Hepatocyte (in vitro differentiated cells): ENCODE results near the gene CHRNB4. TPM values are rescaled to one million over a fixed set of nuclear protein-coding genes. Genes with fewer than 3 reads are reported as not detected.

ENCODE experiments used
- DNase-seq: peaks from one replicate; pipeline ENCODE4 v3.0.0-alpha.2; 2016; ENCODE audit warnings: low spot score
- H2AFZ ChIP-seq: fragments of 200-600 bp; sonication (generic); 2 replicates; pipeline ENCODE4 v1.6.0; 2016; ENCODE audit warnings: antibody characterized with exemption, mild to moderate bottlenecking
- H3K27ac ChIP-seq: fragments of 200-600 bp; sonication (generic); 2 replicates; pipeline ENCODE4 v1.5.1; 2016; ENCODE audit warnings: mild to moderate bottlenecking
- H3K27me3 ChIP-seq: fragments of 200-600 bp; sonication (generic); 2 replicates; pipeline ENCODE4 v1.6.1; 2016
- H3K36me3 ChIP-seq: fragments of 200-600 bp; sonication (generic); replicated peaks from 2 replicates; pipeline ENCODE4 v1.5.1; 2016; ENCODE audit warnings: low read depth; ENCODE audit not compliant: insufficient read depth
- H3K4me1 ChIP-seq: fragments of 200-600 bp; sonication (generic); 2 replicates; pipeline ENCODE4 v1.5.1; 2016; ENCODE audit warnings: mild to moderate bottlenecking, moderate library complexity; ENCODE audit not compliant: insufficient read depth
- H3K4me2 ChIP-seq: fragments of 200-600 bp; sonication (generic); 2 replicates; pipeline ENCODE4 v1.6.0; 2016
- H3K4me3 ChIP-seq: fragments of 200-600 bp; sonication (generic); 2 replicates; pipeline ENCODE4 v1.5.1; 2016; ENCODE audit warnings: mild to moderate bottlenecking
- H3K79me2 ChIP-seq: fragments of 200-600 bp; sonication (generic); 2 replicates; pipeline ENCODE4 v1.6.0; 2017; ENCODE audit warnings: mild to moderate bottlenecking
- H3K9me2 ChIP-seq: fragments of 200-600 bp; sonication (generic); replicated peaks from 2 replicates; pipeline ENCODE4 v1.6.0; 2017; ENCODE audit warnings: mild to moderate bottlenecking; ENCODE audit not compliant: insufficient read depth
- H3K9me3 ChIP-seq: fragments of 200-600 bp; sonication (generic); 2 replicates; pipeline ENCODE4 v1.5.1; 2016; ENCODE audit warnings: low read depth, mild to moderate bottlenecking
- H4K20me1 ChIP-seq: fragments of 200-600 bp; sonication (generic); 2 replicates; pipeline ENCODE4 v1.6.0; 2016; ENCODE audit warnings: mild to moderate bottlenecking; ENCODE audit not compliant: insufficient read depth, poor library complexity, severe bottlenecking
- CTCF ChIP-seq: fragments of 200-600 bp; sonication (generic); IDR thresholded peaks from 2 replicates; pipeline ENCODE4 v1.5.1; 2016; ENCODE audit warnings: antibody characterized with exemption, mild to moderate bottlenecking; ENCODE audit not compliant: poor library complexity
- EZH2 ChIP-seq: fragments of 200-600 bp; sonication (generic); IDR thresholded peaks from 2 replicates; pipeline ENCODE4 v1.6.1; 2016; ENCODE audit warnings: antibody characterized with exemption, mild to moderate bottlenecking, borderline replicate concordance
- EZH2phosphoT487 ChIP-seq: fragments of 200-600 bp; sonication (generic); IDR thresholded peaks from one replicate; pipeline ENCODE4 v1.6.1; 2018; ENCODE audit warnings: antibody characterized with exemption, mild to moderate bottlenecking, low read depth, moderate library complexity; ENCODE audit not compliant: unreplicated experiment, severe bottlenecking
- WGBS: methylation state at CpG from one replicate; pipeline ENCODE4 v1.1.6; 2016; ENCODE audit warnings: low lambda C conversion rate; ENCODE audit errors: missing lambda C conversion rate; 5-methylcytosine and 5-hydroxymethylcytosine counted together
- polyA plus RNA-seq: library from polyadenylated mRNA; unstranded; fragments of >200 nt; fragmentation: Nextera tagmentation; extraction: Ambion mirVana; gene quantifications from 2 replicates; pipeline ENCODE4 v1.2.1, GENCODE V29; 2016
- total RNA-seq: library from RNA; depleted of rRNA; stranded (reverse); fragments of >200 nt; gene quantifications from 2 replicates; pipeline ENCODE4 v1.2.3, GENCODE V29; 2014

The CHRNB4 gene
- total RNA-seq (not detected in 2 replicates), polyA plus RNA-seq (0.48 TPM in 1 of 2 replicates, not detected in the other)

DNA sequence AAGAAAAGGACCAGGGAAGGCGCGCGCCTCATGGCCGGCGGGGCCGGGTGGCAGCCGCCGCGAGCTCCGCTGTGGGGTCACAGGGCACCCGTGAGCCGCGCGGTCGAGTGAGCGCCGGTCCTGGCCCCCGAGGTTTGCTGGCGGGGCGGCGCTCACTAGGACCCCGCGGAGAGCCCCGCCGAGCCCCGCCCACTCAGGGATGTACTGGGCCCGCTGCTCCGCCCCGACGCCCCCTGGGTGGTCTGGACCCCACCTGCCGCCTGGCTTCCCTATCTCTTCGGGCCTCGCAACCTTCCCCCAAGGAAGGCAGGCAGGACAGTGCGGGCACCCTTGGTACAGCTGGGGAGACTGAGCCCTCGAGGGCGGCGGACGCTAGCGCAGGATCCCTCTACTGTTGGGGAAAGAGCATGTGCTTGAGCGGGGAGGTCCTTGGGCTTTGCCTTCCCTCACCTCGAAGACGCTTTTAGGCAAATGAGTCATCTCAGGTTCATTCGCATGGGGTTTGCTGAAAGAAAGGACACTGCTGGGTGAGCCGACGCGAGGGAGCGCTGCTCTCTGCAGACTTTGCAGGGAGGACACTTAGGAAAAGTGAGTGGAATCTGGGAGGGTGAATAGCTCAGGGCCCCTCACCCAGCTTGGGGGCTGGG lies at the start of gene CHRNB4:
Gene CHRNB4, minus strand, starts transcription at position 109 of the 647 bp plus-strand sequence. Its CDS starts 77 bp downstream, at position 32.
- WGBS, result 6% methylated on average over 32 of the region's 47 CpGs
- no peaks in the 10 kb centered on the region for H4K20me1 ChIP-seq
- H3K9me2 ChIP-seq, result no peaks in the 10 kb centered on the region
- peak; percentile 66 for DNase-seq
- no peaks in the 10 kb centered on the region for H3K9me3 ChIP-seq
- TF ChIP-seq CTCF (peak; percentile 12), EZH2 (no peak)
- H3K36me3 ChIP-seq, result no peaks in the 10 kb centered on the region
- H2AFZ ChIP-seq, result peak within 1 kb of the TSS; percentile 96
- H3K4me2 ChIP-seq, result peak within 1 kb of the TSS; percentile 99
- H3K27me3 ChIP-seq, result peaks cover 8% of the 10 kb centered on the region
- H3K4me1 ChIP-seq, result peaks cover 13% of the 10 kb centered on the region
- H3K4me3 ChIP-seq, result peak within 1 kb of the TSS; percentile 52
- H3K79me2 ChIP-seq, result no peaks in the 10 kb centered on the region
- no peak within 1 kb of the TSS for H3K27ac ChIP-seq

DNA sequence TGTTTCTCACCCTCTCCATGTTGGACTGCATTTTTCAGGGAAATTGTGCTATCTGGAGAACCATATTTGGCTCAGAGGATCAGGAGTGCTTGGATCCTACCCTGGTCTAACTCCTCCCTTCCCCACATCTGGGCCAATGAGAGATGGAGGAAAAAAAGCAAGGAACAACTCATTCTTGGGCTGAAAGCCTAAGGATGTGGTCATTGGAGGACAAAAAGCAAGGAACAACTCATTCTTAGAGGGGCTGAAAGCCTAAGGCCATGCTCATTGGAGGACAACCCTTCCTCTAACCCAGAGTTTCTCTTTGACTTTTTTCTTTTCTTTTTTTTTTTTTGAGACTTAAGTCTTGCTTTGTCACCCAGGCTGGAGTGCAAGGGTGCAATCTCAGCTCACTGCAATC lies 48.6 kb upstream of the CHRNB4 start:
- Histone ChIP-seq H2AFZ (no peak overlapping the region), H3K27ac (no peak overlapping the region), H3K4me1 (no peaks in the 10 kb centered on the region), H3K9me3 (no peaks in the 10 kb centered on the region), H3K9me2 (no peaks in the 10 kb centered on the region), H3K79me2 (no peaks in the 10 kb centered on the region), H4K20me1 (no peaks in the 10 kb centered on the region), H3K4me2 (no peak overlapping the region), H3K4me3 (no peak overlapping the region), H3K36me3 (no peaks in the 10 kb centered on the region), H3K27me3 (no peaks in the 10 kb centered on the region)
- no peak for DNase-seq
- TF ChIP-seq EZH2 (no peak), CTCF (no peak), EZH2phosphoT487 (no peak)

GRCh38 chr15:78685925-78686324 lies 44.9 kb upstream of the CHRNB4 start:
- no peaks in the 10 kb centered on the region for H3K9me2 ChIP-seq
- WGBS, result 78% methylated on average over 8 of the region's 8 CpGs
- TF ChIP-seq EZH2phosphoT487, result no peak
- TF ChIP-seq EZH2, result no peak
- TF ChIP-seq CTCF, result no peak
- H4K20me1 ChIP-seq, result no peaks in the 10 kb centered on the region
- H3K36me3 ChIP-seq, result no peaks in the 10 kb centered on the region
- H3K27ac ChIP-seq, result no peak overlapping the region
- no peaks in the 10 kb centered on the region for H3K9me3 ChIP-seq
- no peak for DNase-seq
- H3K4me3 ChIP-seq, result no peak overlapping the region
- peaks cover 5% of the 10 kb centered on the region for H3K4me1 ChIP-seq
- H2AFZ ChIP-seq, result no peak overlapping the region
- H3K4me2 ChIP-seq, result no peak overlapping the region
- H3K27me3 ChIP-seq, result no peaks in the 10 kb centered on the region
- no peaks in the 10 kb centered on the region for H3K79me2 ChIP-seq
